ENCODE data around the gene SGMS1. TPM values are rescaled to one million over a fixed set of nuclear protein-coding genes. Genes with fewer than 3 reads are reported as not detected.

The SGMS1 gene
- total and polyA plus RNA-seq, 2 donors (not counting 1 experiment from before 2014, with no cell fraction given), result 10.0 to 43.5 TPM

- CTCF ChIA-PET, result interaction anchor here (1.1 to 1.8 kb wide), 3 partner anchors 25 to 74 kb away, joined by 3 to 7 read pairs (median 3); no protein-coding TSS in a partner anchor
- POLR2A ChIA-PET, result no interaction called here
- Histone ChIP-seq H3K27me3 (replicated peaks in 1 of 4; ENCODE audit: control extremely low read depth in 1 of 4, control insufficient read depth in 3 of 4, insufficient read depth in 4 of 4, low read length in 3 of 4) (no peaks in the 10 kb centered on the region), H3K4me2 (replicated peaks; ENCODE audit: low read depth, low read length, poor library complexity, severe bottlenecking) (peak overlapping the region; percentile 42), H3K9me3 (ENCODE audit: control extremely low read depth in 1 of 3, control insufficient read depth in 2 of 3, insufficient read depth in 1 of 3, low read length in 2 of 3) (no peaks in the 10 kb centered on the region), H4K20me1 (ENCODE audit: control insufficient read depth, insufficient read depth, low read length, poor library complexity, severe bottlenecking) (peaks cover 53% of the 10 kb centered on the region), H3K79me2 (ENCODE audit: control insufficient read depth, insufficient read depth, low read length) (peaks cover 73% of the 10 kb centered on the region), H2AFZ (ENCODE audit: insufficient read depth, low read depth, low read length, poor library complexity, severe bottlenecking) (no peak overlapping the region), H3K4me3 (ENCODE audit: control extremely low read depth in 1 of 5, extremely low read depth in 1 of 5, insufficient read depth in 1 of 5, low read depth in 2 of 5, low read length in 4 of 5) (no peak overlapping the region), H3K9ac (ENCODE audit: low read length) (no peak overlapping the region), H3K36me3 (replicated peaks in 1 of 2; ENCODE audit: control extremely low read depth in 1 of 2, control insufficient read depth in 1 of 2, extremely low read depth in 1 of 2, insufficient read depth in 2 of 2, low read length in 1 of 2) (no peaks in the 10 kb centered on the region), H3K4me1 (ENCODE audit: control insufficient read depth in 2 of 2, insufficient read depth in 2 of 2, low read length in 2 of 2) (peaks cover 25 to 36% of the 10 kb centered on the region in 2 donors), H3K27ac (ENCODE audit: low read length in 2 of 2) (peak overlapping the region in 1 of 2 donors; percentile 52)
- Mint-ChIP-seq H3K27ac (peak overlapping the region; percentile 17), H3K27me3 (no peaks in the 10 kb centered on the region), H3K4me3 (peak overlapping the region; percentile 17), H3K4me1 (peaks cover 82% of the 10 kb centered on the region), H3K9me3 (ENCODE audit: insufficient read depth) (no peaks in the 10 kb centered on the region)
- intact Hi-C loops (cut with micrococcal nuclease), result loop anchor here (5.0 kb wide), 1 partner anchor 39 kb away; no protein-coding TSS in a partner anchor
- WGBS (ENCODE audit: insufficient coverage), result 17% methylated on average over 2 of the region's 7 CpGs
- TF ChIP-seq EZH2 (IDR thresholded peaks at IDR 0.05; ENCODE audit: borderline replicate concordance, insufficient read depth, low read depth, low read length, poor library complexity, severe bottlenecking) (no peak), CTCF (IDR thresholded peaks at IDR 0.05) (no peak)
- no peak for ATAC-seq (ENCODE audit: low read depth)
- peak; percentile 12 for DNase-seq
Observed at GRCh38 chr10:50577681-50578350, 45.9 kb downstream of the SGMS1 start.

- no peak for DNase-seq
- H4K20me1 ChIP-seq (ENCODE audit: control insufficient read depth, insufficient read depth, low read length, poor library complexity, severe bottlenecking), result peaks cover 60% of the 10 kb centered on the region
- CTCF ChIA-PET, result interaction anchor here (0.6 to 1.8 kb wide), 3 partner anchors 24 to 75 kb away, joined by 3 to 7 read pairs (median 3); no protein-coding TSS in a partner anchor
- Mint-ChIP-seq H3K27ac (no peak overlapping the region), H3K27me3 (no peaks in the 10 kb centered on the region), H3K4me1 (peaks cover 80% of the 10 kb centered on the region), H3K4me3 (no peak overlapping the region), H3K9me3 (ENCODE audit: insufficient read depth) (no peaks in the 10 kb centered on the region)
- H2AFZ ChIP-seq (ENCODE audit: insufficient read depth, low read depth, low read length, poor library complexity, severe bottlenecking), result no peak overlapping the region
- intact Hi-C loops (cut with micrococcal nuclease), result loop anchor here (5.0 kb wide), 1 partner anchor 40 kb away; no protein-coding TSS in a partner anchor
- H3K9me3 ChIP-seq (ENCODE audit: control extremely low read depth in 1 of 3, control insufficient read depth in 2 of 3, insufficient read depth in 1 of 3, low read length in 2 of 3), result no peaks in the 10 kb centered on the region
- no peak overlapping the region for H3K27ac ChIP-seq (ENCODE audit: low read length in 2 of 2)
- peaks cover 77% of the 10 kb centered on the region for H3K79me2 ChIP-seq (ENCODE audit: control insufficient read depth, insufficient read depth, low read length)
- peak overlapping the region; percentile 42 for H3K4me2 ChIP-seq (replicated peaks; ENCODE audit: low read depth, low read length, poor library complexity, severe bottlenecking)
- POLR2A ChIA-PET, result no interaction called here
- H3K4me1 ChIP-seq (ENCODE audit: control insufficient read depth in 2 of 2, insufficient read depth in 2 of 2, low read length in 2 of 2), result peaks cover 25 to 36% of the 10 kb centered on the region in 2 donors
- no peak overlapping the region for H3K4me3 ChIP-seq (ENCODE audit: control extremely low read depth in 1 of 5, extremely low read depth in 1 of 5, insufficient read depth in 1 of 5, low read depth in 2 of 5, low read length in 4 of 5)
- no peaks in the 10 kb centered on the region for H3K36me3 ChIP-seq (replicated peaks in 1 of 2; ENCODE audit: control extremely low read depth in 1 of 2, control insufficient read depth in 1 of 2, extremely low read depth in 1 of 2, insufficient read depth in 2 of 2, low read length in 1 of 2)
- WGBS (ENCODE audit: insufficient coverage), result 91% methylated on average over 1 of the region's 2 CpGs
- no peaks in the 10 kb centered on the region for H3K27me3 ChIP-seq (replicated peaks in 1 of 4; ENCODE audit: control extremely low read depth in 1 of 4, control insufficient read depth in 3 of 4, insufficient read depth in 4 of 4, low read length in 3 of 4)
- no peak for TF ChIP-seq EZH2 (IDR thresholded peaks at IDR 0.05; ENCODE audit: borderline replicate concordance, insufficient read depth, low read depth, low read length, poor library complexity, severe bottlenecking)
- TF ChIP-seq CTCF (IDR thresholded peaks at IDR 0.05), result no peak
- no peak overlapping the region for H3K9ac ChIP-seq (ENCODE audit: low read length)
- ATAC-seq (ENCODE audit: low read depth), result no peak
Observed at GRCh38 chr10:50577010-50577409, 46.7 kb downstream of the SGMS1 start.
